ENCODE results near the gene RRAGD. TPM values are rescaled to one million over a fixed set of nuclear protein-coding genes. Genes with fewer than 3 reads are reported as not detected.

Gene RRAGD
- total and polyA plus RNA-seq, 9 donors: 0.71 to 12.9 (median 7.9) TPM

DNA sequence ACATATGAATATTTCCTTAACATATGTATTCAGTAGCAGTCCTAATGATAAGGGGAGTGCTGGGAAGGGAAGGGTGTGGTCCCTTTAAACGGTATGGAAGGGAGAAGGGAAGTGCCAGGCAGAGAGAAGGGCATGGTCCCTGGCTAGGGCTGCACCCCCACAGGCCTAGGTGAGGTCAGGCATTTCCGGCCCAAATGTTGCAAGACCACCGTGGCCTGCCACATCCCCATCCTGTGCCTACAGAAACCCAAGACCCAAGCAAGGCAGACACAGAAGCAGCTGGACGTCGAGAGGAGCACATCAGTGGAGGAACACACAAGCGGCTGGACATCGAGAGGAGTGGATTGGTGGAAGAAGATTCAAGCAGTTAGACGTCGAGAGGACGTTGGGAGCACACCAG lies 5.9 kb downstream of the RRAGD start:
- WGBS, 3 donors: 68 to 77% (median 74%) methylated on average over 10 of the region's 10 CpGs
- no peaks in the 10 kb centered on the region for H3K9me3 ChIP-seq
- no peaks in the 10 kb centered on the region for H3K27me3 ChIP-seq
- TF ChIP-seq, protein P1, sequence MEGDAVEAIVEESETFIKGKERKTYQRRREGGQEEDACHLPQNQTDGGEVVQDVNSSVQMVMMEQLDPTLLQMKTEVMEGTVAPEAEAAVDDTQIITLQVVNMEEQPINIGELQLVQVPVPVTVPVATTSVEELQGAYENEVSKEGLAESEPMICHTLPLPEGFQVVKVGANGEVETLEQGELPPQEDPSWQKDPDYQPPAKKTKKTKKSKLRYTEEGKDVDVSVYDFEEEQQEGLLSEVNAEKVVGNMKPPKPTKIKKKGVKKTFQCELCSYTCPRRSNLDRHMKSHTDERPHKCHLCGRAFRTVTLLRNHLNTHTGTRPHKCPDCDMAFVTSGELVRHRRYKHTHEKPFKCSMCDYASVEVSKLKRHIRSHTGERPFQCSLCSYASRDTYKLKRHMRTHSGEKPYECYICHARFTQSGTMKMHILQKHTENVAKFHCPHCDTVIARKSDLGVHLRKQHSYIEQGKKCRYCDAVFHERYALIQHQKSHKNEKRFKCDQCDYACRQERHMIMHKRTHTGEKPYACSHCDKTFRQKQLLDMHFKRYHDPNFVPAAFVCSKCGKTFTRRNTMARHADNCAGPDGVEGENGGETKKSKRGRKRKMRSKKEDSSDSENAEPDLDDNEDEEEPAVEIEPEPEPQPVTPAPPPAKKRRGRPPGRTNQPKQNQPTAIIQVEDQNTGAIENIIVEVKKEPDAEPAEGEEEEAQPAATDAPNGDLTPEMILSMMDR (IDR thresholded peaks at IDR 0.05): no peak
- TF ChIP-seq EP300 (IDR thresholded peaks at IDR 0.05): no peak
- TF ChIP-seq POLR2A (IDR thresholded peaks at IDR 0.05): no peak
- H3K4me3 ChIP-seq: no peak overlapping the region
- intact Hi-C loops (cut with DNase I): no loop called here
- DNase-seq: no peak
- no peaks in the 10 kb centered on the region for H3K36me3 ChIP-seq
- H3K4me1 ChIP-seq (ENCODE audit: insufficient read depth): no peaks in the 10 kb centered on the region
- H3K27ac ChIP-seq: no peak overlapping the region

DNA sequence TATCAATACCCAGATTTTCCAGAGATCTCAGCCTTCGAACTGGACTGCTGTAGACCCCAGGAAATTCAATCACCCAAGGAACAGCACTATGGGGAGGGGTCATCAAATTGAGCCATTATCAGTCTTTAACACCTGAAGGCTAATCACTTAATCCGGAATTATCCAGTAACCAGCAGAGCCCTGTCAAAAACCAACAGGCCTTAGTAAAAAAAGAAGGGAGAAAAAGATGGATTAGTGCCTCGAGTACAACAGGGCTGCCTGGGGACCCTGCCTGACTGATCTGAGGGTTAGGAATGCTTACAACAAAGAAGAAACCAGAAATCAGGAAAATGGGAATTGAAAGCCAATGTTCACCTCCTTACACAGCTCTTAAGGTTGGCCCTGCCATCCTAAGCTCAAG lies 7.6 kb downstream of the RRAGD start:
- DNase-seq: no peak
- Histone ChIP-seq H3K4me1 (ENCODE audit: insufficient read depth) (no peaks in the 10 kb centered on the region), H3K27ac (no peak overlapping the region), H3K36me3 (no peaks in the 10 kb centered on the region), H3K9me3 (no peaks in the 10 kb centered on the region), H3K4me3 (no peak overlapping the region), H3K27me3 (no peaks in the 10 kb centered on the region)
- TF ChIP-seq, protein P1 (IDR thresholded peaks at IDR 0.05): no peak
- TF ChIP-seq EP300 (IDR thresholded peaks at IDR 0.05) (no peak), POLR2A (IDR thresholded peaks at IDR 0.05) (no peak)
- intact Hi-C loops (cut with DNase I): no loop called here
- WGBS, 3 donors: 75 to 85% (median 77%) methylated on average over 3 of the region's 3 CpGs

DNA sequence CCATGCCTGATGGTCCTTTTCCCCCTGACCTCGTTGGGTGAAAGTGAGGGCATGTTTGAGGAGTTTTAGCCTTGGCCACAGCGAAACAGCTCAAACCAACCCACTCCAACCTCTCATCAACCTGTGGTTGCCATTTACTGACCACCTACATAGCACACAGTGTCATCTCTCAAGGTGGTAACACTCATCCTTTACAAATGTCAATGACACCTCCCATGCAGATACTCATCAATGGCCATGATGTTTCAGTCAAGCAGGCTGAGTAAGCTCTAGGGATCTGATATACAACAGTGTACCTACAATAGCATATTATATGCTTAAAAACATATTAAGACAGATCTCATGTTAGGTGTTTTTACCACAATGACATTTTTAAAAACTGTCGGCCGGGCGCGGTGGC lies 9.3 kb downstream of the RRAGD start:
- Histone ChIP-seq H3K36me3 (no peaks in the 10 kb centered on the region), H3K4me1 (ENCODE audit: insufficient read depth) (no peaks in the 10 kb centered on the region), H3K9me3 (no peaks in the 10 kb centered on the region), H3K4me3 (no peak overlapping the region), H3K27ac (no peak overlapping the region), H3K27me3 (no peaks in the 10 kb centered on the region)
- 91 to 96% (median 92%) methylated on average over 6 of the region's 6 CpGs for WGBS, 3 donors
- no peak for DNase-seq
- TF ChIP-seq EP300 (IDR thresholded peaks at IDR 0.05) (no peak), POLR2A (IDR thresholded peaks at IDR 0.05) (no peak)
- TF ChIP-seq, protein P1 (IDR thresholded peaks at IDR 0.05): no peak
- intact Hi-C loops (cut with DNase I): no loop called here

DNA sequence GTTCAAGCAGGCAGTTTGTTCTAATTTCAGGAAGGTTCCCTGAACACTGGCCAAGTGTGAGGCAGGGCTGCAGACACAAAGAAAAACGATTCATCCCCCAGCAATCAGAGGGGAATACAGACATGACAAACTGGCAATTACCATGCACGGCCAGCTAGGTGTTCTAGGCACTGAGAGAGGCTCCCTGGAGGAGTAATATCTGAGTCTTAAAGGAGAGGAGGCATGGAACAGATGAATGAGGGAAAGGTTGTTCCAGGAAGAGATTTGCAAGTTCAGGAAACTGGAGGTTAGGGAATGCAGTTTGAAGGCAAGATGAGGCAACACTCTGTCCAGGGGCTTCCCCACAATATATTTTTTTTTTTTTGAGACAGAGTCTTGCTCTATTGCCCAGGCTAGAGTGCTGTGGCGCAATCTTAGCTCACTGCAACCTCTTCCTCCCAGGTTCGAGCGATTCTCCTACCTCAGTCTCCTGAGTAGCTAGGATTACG lies 11.1 kb downstream of the RRAGD start:
- Histone ChIP-seq H3K9me3 (no peaks in the 10 kb centered on the region), H3K36me3 (no peaks in the 10 kb centered on the region), H3K27ac (no peak overlapping the region), H3K27me3 (no peaks in the 10 kb centered on the region), H3K4me3 (no peak overlapping the region), H3K4me1 (ENCODE audit: insufficient read depth) (no peaks in the 10 kb centered on the region)
- DNase-seq: no peak
- TF ChIP-seq, protein P1 (IDR thresholded peaks at IDR 0.05): no peak
- TF ChIP-seq EP300 (IDR thresholded peaks at IDR 0.05) (no peak), POLR2A (IDR thresholded peaks at IDR 0.05) (no peak)
- intact Hi-C loops (cut with DNase I): no loop called here
- WGBS, 3 donors: 69 to 72% (median 69%) methylated on average over 6 of the region's 6 CpGs
